VCaP (cell line): ENCODE results near the gene ATPAF2.

Experiments
- H3K27ac ChIP-seq: fragments of 450-650 bp; 2 replicates; pipeline ENCODE4 v1.5.1; 2017
- CTCF ChIP-seq: fragments of 450-650 bp; conservative IDR thresholded peaks from 2 replicates; pipeline ENCODE4 v1.5.1; 2017; ENCODE audit warnings: mild to moderate bottlenecking, moderate library complexity

The ATPAF2 gene

GRCh38 chr17:18038861-18039534 lies at the start of gene ATPAF2, which contains the start of gene GID4:
TSS of gene ATPAF2 (minus strand) at chr17:18039168. CDS start at chr17:18039013, 155 bp downstream.
TSS of gene GID4 (plus strand) at chr17:18039408. CDS start at chr17:18039465, 57 bp downstream.
- H3K27ac ChIP-seq, result peak within 1 kb of the TSS; percentile 77
- TF ChIP-seq CTCF, result 0 out of 2 replicates have a peak, but pooled peaks have one; percentile 9

GRCh38 chr17:18087610-18088491 lies 48.9 kb upstream of the ATPAF2 start, which contains the start of gene DRG2:
TSS of gene DRG2 (plus strand) at chr17:18087948. CDS start at chr17:18088024, 76 bp downstream.
- no peak for TF ChIP-seq CTCF
- peak within 1 kb of the TSS; percentile 85 for H3K27ac ChIP-seq

- no peak overlapping the region for H3K27ac ChIP-seq
- no peak for TF ChIP-seq CTCF
These were observed 45.3 kb upstream of the ATPAF2 start for GRCh38 chr17:18084256-18084655.

GRCh38 chr17:18079543-18079942 lies 40.6 kb upstream of the ATPAF2 start:
- H3K27ac ChIP-seq, result no peak overlapping the region
- TF ChIP-seq CTCF, result no peak

- TF ChIP-seq CTCF, result no peak
- H3K27ac ChIP-seq, result no peak overlapping the region
These were observed 38.0 kb upstream of the ATPAF2 start for GRCh38 chr17:18076936-18077335.

GRCh38 chr17:18074566-18075272 lies 35.8 kb upstream of the ATPAF2 start:
- no peak overlapping the region for H3K27ac ChIP-seq
- no peak for TF ChIP-seq CTCF

GRCh38 chr17:18071751-18072150 lies 32.8 kb upstream of the ATPAF2 start:
- no peak overlapping the region for H3K27ac ChIP-seq
- no peak for TF ChIP-seq CTCF
